CD4-positive, alpha-beta T cell treated with Interleukin-4 for 1 hour (primary cell): ENCODE measurements around the gene AKR1C8.
"Not testable (repeated sequence)": the region's sequence is repeated elsewhere in the genome, so short reads cannot be mapped to it uniquely, and the experiment has no call there.

Experiments
- DNase-seq, 2 donors: peaks; one replicate each; pipeline ENCODE4 v3.0.0-alpha.2; 2020 to 2022

Gene AKR1C8

DNA sequence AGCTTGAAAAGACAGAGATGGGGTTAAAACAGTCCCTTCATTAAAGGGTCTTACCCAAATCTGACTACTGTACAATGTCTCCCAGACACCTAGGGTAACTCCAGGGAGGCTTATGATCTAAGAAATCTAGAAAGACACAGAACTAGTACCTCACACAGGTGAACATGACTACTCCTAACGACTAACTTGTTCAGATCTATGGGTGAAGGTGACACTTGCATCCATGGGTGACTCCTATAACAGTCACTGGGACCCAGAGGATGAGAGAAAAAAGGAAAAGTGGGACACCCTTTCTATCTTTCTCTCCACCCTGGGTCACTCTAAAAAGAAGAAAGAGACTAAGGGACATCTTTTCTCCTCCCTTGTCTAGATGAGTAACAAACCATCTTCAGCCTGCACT, 19.2 kb downstream of the AKR1C8 start:
- DNase-seq: no peak

GRCh38 chr10:5163487-5163886, 21.5 kb downstream of the AKR1C8 start:
- DNase-seq: no peak

- no peak for DNase-seq
Measured at GRCh38 chr10:5159126-5159525, 25.8 kb downstream of the AKR1C8 start.

- DNase-seq: no peak
Measured at GRCh38 chr10:5157501-5157900, 27.4 kb downstream of the AKR1C8 start.

DNA sequence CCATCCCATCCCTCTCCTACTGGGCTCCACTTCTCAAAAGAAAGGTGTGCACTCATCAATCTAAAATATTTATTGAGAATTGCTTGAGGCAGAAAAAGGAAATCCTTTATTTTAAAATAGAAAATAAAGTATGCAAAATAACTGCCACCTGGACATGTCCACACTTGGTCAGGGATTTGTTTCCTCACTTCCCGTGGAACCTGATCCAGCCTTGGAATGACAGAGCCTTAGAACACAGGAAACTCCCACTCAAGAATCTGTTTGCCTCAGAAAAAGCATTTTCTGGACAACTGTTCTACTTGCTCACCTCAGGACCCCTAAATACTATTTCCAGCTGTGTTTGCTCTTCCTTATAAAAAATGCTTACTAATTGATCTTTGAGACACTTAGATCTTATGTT, 29.0 kb downstream of the AKR1C8 start:
- DNase-seq: no peak

GRCh38 chr10:5151076-5151475, 33.9 kb downstream of the AKR1C8 start:
- DNase-seq: no peak

DNA sequence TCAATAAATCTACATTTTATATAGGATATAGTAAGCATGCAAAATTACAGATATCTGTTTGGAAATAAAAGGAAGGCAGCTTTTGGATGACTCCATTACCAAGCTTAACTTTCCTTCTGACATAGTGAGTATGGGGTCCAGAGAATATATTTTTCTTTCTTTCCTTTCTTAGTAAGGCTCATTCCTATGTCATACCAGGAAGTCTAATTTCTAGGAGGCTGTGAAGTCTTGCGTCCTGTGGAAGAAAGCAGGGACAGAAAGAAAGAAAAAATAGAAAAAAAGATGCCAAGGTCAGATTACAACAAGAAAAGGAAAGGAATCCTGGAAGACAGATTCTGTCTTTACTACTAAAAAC, 36.3 kb downstream of the AKR1C8 start:
- DNase-seq: no peak

DNA sequence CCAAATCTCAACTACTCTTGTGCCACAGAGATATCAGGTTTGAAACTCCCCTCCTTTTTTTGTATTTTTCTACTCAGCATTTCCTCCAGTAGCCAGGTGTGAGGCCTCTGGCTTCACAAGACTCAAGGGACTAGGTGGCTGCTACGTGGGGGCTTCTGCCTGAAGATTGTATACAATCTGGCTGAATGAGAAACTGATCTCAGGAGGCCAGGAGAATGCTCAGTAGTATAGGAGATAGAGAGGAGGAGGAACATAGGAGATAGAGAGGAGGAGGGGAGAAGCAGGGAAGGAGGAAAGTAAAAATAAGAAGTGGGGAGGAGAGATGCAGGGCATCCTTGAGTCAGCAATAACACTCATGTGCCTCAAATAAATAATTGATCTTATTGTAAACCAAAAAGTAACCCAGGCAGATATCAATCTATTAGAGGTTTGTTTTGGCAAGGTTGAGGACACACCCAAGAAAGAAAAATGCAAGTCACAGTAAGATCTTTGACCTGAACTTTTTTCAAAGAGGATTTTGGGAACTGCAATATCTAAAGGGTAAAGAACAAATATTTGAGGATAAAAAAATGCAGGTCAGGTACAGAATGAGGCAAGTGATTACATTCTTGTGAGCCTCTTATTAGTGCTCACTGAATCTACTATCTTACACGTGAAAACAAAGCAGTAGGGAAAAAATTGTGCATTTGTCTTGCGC, 36.8 kb downstream of the AKR1C8 start:
- no peak for DNase-seq

DNA sequence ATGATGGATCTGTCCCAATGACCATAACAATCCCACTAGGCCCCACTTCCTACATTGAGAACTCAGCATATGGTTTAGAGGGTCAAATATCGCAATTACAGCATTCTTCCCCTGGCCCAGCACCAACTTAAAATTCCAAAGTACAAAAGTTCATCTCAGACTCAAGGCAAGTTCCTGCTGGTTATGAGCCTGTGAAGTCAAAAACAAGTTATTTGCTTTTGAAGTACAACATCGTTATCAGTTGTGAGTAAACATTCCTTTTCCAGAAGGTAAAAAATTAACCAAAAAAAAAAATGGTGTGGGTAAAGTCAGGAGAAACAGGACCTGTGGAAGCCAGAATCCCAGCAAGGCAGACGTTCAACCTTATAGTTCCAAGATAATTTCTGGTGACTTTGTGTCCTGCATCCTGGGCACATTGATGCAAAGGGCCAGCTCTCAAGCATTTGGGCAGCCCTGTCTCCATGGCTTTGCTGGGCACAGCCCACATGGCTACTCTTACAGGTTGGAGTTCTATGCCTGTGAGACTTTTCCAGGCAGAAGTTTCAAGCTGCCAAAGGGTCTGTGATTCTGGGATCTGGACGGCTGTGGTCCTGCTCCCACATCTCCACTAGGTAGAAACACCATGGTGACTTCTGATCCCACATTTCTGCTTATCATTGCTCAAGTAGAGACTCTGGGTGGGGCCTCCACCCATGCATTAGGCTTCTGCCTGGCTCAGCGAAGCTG, 37.5 kb downstream of the AKR1C8 start:
- DNase-seq: no peak

DNA sequence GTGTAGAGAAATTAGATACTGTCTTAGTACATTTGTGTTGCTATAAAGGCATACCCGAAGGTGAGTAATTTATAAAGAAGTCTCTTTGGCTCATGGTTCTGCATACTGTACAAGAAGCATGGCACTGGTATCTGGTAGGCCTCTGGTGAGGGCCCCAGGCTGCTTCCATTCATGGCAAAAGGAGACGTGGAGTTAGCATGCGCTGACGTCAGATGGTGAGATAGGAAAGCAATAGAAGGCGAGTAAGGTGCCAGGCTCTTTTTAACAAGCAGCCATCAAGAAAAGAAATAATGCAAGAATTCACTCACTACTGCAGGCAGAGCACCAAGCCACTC, 38.1 kb downstream of the AKR1C8 start:
- DNase-seq: no peak

DNA sequence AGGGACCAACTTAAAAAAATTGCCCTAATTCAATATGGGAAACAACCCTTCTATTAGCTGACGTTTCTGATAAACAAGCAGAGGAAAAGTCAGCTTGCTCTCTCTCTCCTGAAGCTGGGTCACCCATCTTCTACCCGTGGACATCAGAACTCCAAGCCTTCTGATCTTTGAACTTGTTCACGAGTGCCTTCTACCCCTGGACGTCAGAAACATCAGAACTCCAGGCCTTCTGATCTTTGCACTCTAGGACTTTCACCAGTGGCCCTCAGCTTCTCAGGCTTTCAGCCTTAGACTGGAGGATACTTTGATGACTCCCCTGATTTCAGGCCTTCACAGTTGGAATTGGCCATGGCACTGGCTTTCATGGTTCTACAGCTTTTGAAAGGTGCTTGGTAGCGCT, 41.8 kb downstream of the AKR1C8 start:
- no peak for DNase-seq

DNA sequence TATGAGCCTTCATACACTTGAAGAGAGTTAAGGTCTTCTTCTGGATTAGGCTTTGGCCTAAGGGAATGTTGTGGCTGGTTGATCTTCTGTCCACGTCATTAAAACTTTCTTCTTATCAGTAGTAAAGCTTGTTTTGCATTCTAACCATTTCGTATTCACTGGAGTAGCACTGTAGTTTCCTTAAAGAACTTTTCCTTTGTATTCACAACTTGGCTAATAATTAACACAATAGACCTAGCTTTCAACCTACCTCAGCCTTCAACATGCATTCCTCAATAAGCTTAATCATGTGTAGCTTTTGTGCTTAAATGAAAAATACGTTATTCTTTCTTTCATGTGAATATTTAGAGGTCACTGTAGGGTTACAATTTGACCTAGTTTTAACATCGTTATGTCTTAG, 42.8 kb downstream of the AKR1C8 start:
- DNase-seq: no peak

DNA sequence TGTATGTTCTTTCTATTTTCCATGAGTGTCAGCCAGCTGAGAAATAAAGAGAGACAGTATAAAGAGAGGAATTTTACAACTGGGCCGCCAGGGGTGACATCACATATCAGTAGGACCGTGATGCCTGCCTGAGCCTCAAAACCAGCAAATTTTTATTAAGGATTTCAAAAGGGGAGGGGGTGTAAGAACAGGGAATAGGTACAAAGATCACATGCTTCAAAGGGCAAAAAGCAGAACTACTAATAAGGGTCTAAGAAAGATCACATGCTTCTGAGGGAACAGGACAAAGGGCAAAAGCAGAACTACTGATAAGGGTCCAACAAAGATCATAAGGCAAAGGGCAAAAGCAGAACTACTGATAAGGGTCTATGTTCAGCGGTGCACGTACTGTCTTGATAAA, 47.3 kb downstream of the AKR1C8 start:
- DNase-seq: not testable (repeated sequence)

DNA sequence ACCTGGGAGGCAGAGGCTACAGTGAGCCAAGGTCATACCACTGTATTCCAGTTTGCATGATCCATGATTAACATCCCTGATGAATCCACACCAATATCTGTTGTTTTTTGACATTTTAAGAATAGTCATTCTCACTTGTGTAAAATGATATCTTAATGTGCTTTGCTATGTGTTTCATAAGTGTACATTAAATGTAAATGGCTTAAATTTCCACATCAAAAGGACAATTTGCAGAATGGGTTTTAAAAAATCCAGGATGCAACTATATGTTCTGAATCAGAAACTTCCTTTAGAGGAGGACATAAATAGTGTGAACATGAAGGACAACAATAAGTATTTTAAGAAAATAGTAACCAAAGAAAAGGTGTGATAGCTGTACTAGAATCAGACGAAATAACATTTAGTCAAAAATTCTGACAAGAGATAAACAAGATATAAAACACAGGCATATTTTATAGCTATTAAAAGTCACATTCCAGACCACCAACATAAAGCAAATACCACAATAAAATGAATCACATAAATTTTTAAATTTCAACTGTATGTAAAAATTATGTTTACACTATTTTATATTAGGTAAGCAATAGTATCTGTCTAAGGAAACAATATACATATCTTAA, 48.4 kb downstream of the AKR1C8 start:
- no peak for DNase-seq

GRCh38 chr10:5135581-5135980, 49.4 kb downstream of the AKR1C8 start:
- DNase-seq: no peak

DNA sequence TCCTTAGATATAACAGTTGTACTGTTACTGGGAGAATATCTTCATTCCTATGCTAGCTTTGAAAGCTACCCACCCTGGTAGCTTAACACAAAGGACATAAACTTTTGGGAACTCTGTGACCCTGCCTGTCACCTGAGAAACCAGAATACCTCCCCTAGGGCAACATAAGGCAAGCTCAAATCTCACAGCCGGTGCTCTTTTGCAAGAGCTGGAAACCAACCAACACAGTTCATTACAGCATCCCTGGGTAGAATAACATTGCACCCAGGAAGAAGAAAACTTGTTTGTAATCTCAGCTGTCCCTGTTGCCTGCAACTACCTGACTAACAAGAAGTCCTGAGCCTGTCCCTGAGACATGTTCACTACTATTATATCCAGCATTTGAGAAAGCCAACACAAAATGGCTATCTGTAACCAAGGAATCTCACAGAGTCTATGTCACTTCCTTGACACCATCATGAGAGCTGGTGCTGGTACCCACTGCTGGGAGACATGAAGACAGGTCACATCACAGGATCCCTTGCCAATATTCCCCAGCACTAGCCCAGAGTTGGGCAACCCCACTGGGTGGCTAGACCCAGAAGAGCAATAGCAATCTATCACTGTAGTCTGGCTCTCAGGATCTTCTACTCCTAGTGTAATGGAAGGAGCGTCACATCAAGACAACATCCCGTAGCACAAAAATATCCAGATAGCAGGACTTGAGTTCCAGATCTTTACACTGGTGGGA, 59.5 kb downstream of the AKR1C8 start:
- no peak for DNase-seq

- DNase-seq: no peak
Measured at GRCh38 chr10:5123886-5124285, 61.1 kb downstream of the AKR1C8 start.

- DNase-seq: not testable (repeated sequence)
Measured at GRCh38 chr10:5119997-5120396, 65.0 kb downstream of the AKR1C8 start.

- no peak for DNase-seq
Measured at GRCh38 chr10:5117026-5117425, 67.9 kb downstream of the AKR1C8 start.

GRCh38 chr10:5116621-5117020, 68.3 kb downstream of the AKR1C8 start:
- DNase-seq: no peak

DNA sequence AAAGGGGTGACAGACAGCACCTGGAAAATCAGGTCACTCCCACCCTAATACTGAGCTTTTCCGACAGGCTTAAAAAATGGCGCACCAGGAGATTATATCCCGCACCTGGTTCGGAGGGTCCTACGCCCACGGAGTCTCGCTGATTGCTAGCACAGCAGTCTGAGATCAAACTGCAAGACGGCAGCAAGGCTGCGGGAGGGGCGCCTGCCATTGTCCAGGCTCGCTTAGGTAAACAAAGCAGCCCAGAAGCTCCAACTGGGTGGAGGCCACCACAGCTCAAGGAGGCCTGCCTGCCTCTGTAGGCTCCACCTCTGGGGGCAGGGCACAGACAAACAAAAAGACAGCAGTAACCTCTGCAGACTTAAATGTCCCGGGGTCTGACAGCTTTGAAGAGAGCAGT, 75.1 kb downstream of the AKR1C8 start:
- DNase-seq: not testable (repeated sequence)

DNA sequence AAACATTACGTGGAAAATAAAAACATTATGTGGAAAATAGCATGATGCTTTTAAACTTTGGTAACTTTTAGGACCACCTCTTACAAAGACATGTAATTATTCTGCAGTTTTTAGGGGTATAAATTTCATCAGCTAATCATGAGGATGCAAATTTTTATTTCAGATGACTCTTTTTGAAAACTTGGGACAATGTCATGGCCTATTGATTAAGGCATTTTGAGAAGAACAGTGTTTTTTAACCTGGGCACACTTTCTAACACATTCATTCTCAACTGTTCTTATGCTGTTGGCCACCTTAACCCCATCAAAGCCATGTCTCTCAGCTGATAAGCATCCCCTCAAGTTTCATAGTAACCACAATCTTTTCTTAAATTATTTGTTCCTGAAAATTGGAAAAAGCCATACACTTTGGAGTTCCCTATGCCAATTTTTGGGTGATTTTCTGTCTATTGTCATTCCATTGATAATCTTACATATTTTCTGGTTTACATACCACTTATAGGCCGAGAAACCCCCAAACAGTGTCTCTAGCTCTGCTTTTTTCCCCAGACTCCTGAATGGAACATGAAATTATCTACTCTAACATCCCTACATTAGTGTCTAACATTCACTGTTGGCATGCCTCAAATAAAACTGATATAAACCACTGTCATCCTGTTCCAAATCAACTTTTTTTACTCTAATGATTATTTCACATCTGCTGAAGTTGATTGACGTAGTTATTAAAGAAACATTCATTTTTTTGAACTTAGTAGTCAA, 76.1 kb downstream of the AKR1C8 start:
- no peak for DNase-seq
